ENCODE measurements around the gene ZNF564. TPM values are rescaled to one million over a fixed set of nuclear protein-coding genes. Genes with fewer than 3 reads are reported as not detected.

ZNF564 gene
- total and polyA plus RNA-seq, 2 of the 13 experiments (the other 11 are each of a cell fraction or from before 2014, with no cell fraction given) = 2.3 to 11.1 TPM

DNA sequence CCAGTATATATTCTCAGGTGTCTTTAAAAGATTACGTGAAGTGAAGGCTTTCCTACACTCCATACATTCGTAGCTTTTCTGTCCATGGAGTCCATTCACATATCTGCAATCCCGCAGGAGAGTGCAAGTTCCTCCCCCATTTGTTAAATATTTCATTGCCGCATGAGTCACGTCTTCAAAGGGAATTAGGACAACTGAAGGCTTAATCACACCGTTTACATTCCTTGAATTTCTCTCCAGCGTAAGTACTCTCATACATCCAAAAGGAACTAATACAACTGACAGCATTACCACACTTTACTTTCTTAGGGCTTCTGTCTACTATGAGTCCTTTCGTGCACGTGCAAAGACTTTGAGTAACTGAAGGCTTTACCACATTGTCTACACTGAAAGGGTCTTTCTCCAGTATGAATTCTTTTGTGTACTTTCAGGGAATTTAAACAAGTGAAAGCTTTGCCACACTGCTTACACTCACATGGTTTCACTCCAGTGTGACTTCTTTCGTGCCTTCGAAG lies 29.0 kb upstream of the ZNF564 start (continued):
- TF ChIP-seq IKZF5 (CRISPR knock-in tag; IDR thresholded peaks at IDR 0.05) (no peak), ZMYM4 (CRISPR knock-in tag; IDR thresholded peaks at IDR 0.05) (no peak), NBN (conservative IDR thresholded peaks at IDR 0.05) (no peak), ZNF773 (CRISPR knock-in tag; IDR thresholded peaks at IDR 0.05; ENCODE audit: borderline replicate concordance) (no peak), PTBP1 (IDR thresholded peaks at IDR 0.05; ENCODE audit: low read depth, low read length, poor library complexity, severe bottlenecking) (no peak), SAP130 (CRISPR knock-in tag; IDR thresholded peaks at IDR 0.05; ENCODE audit: low read depth) (peak; percentile 33; the same call in 1 of the 2 replicates), ZNF577 (CRISPR knock-in tag; IDR thresholded peaks at IDR 0.05; ENCODE audit: borderline replicate concordance, low read depth) (no peak), FOXK1 (CRISPR knock-in tag; IDR thresholded peaks at IDR 0.05; ENCODE audit: borderline replicate concordance, low read depth) (no peak), FOSL2 (CRISPR knock-in tag; IDR thresholded peaks at IDR 0.05) (peak; percentile 94), ZNF30 (CRISPR knock-in tag; IDR thresholded peaks at IDR 0.05) (no peak), ASH2L (IDR thresholded peaks at IDR 0.05; ENCODE audit: insufficient read length, low read depth, low read length) (no peak), ZMAT3 (CRISPR knock-in tag; conservative IDR thresholded peaks at IDR 0.05) (no peak), BRCA1 (CRISPR knock-in tag; IDR thresholded peaks at IDR 0.05) (no peak), ZSCAN25 (CRISPR knock-in tag; IDR thresholded peaks at IDR 0.05) (no peak), MTA1 (CRISPR knock-in tag; IDR thresholded peaks at IDR 0.05; ENCODE audit: borderline replicate concordance) (no peak), SRY (CRISPR knock-in tag; IDR thresholded peaks at IDR 0.05) (no peak), ZNF12 (CRISPR knock-in tag; IDR thresholded peaks at IDR 0.05) (0 out of 2 replicates have a peak, but pooled peaks have one; percentile 12), NR2F2 (IDR thresholded peaks at IDR 0.05; ENCODE audit: borderline replicate concordance, low read depth) (no peak), GATAD2A (CRISPR knock-in tag; IDR thresholded peaks at IDR 0.05) (0 out of 2 replicates have a peak, but pooled peaks have one; percentile 21), MEF2D (CRISPR knock-in tag; IDR thresholded peaks at IDR 0.05) (no peak), ZC3H13 (CRISPR knock-in tag; IDR thresholded peaks at IDR 0.05) (no peak), KDM4B (CRISPR knock-in tag; IDR thresholded peaks at IDR 0.05) (no peak), RFX1 (IDR thresholded peaks at IDR 0.05) (no peak), FOXA3 (CRISPR knock-in tag; IDR thresholded peaks at IDR 0.05) (peak; percentile 36; the same call in 1 of the 2 replicates), STAG1 (CRISPR knock-in tag; IDR thresholded peaks at IDR 0.05) (no peak)
- TF ChIP-seq, protein P1, sequence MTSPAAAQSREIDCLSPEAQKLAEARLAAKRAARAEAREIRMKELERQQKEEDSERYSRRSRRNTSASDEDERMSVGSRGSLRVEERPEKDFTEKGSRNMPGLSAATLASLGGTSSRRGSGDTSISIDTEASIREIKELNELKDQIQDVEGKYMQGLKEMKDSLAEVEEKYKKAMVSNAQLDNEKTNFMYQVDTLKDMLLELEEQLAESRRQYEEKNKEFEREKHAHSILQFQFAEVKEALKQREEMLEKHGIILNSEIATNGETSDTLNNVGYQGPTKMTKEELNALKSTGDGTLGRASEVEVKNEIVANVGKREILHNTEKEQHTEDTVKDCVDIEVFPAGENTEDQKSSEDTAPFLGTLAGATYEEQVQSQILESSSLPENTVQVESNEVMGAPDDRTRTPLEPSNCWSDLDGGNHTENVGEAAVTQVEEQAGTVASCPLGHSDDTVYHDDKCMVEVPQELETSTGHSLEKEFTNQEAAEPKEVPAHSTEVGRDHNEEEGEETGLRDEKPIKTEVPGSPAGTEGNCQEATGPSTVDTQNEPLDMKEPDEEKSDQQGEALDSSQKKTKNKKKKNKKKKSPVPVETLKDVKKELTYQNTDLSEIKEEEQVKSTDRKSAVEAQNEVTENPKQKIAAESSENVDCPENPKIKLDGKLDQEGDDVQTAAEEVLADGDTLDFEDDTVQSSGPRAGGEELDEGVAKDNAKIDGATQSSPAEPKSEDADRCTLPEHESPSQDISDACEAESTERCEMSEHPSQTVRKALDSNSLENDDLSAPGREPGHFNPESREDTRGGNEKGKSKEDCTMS (CRISPR knock-in tag; conservative IDR thresholded peaks at IDR 0.05) = no peak
- TF ChIP-seq, protein P2, sequence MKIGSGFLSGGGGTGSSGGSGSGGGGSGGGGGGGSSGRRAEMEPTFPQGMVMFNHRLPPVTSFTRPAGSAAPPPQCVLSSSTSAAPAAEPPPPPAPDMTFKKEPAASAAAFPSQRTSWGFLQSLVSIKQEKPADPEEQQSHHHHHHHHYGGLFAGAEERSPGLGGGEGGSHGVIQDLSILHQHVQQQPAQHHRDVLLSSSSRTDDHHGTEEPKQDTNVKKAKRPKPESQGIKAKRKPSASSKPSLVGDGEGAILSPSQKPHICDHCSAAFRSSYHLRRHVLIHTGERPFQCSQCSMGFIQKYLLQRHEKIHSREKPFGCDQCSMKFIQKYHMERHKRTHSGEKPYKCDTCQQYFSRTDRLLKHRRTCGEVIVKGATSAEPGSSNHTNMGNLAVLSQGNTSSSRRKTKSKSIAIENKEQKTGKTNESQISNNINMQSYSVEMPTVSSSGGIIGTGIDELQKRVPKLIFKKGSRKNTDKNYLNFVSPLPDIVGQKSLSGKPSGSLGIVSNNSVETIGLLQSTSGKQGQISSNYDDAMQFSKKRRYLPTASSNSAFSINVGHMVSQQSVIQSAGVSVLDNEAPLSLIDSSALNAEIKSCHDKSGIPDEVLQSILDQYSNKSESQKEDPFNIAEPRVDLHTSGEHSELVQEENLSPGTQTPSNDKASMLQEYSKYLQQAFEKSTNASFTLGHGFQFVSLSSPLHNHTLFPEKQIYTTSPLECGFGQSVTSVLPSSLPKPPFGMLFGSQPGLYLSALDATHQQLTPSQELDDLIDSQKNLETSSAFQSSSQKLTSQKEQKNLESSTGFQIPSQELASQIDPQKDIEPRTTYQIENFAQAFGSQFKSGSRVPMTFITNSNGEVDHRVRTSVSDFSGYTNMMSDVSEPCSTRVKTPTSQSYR (CRISPR knock-in tag; IDR thresholded peaks at IDR 0.05; ENCODE audit: borderline replicate concordance) = peak; percentile 43; the same call in 1 of the 2 replicates
